NCI-H2107 treated with DMSO at 0.1 percent for 48 hours (cell line): ENCODE data around the gene FADS3.

Experiments
- DNase-seq: peaks from one replicate; lab custom pipeline; 2025; ENCODE audit not compliant: unreplicated experiment; lab: John Stamatoyannopoulos, UW

The FADS3 gene

GRCh38 chr11:61900251-61900650 is 8.9 kb upstream of the FADS3 start:
- DNase-seq, result no peak

- DNase-seq, result peak; percentile 49
Observed at GRCh38 chr11:61899146-61899841, 7.9 kb upstream of the FADS3 start.

- no peak for DNase-seq
Observed at GRCh38 chr11:61898247-61898582, 6.9 kb upstream of the FADS3 start.

GRCh38 chr11:61897387-61898246 is 6.3 kb upstream of the FADS3 start:
- DNase-seq, result peak; percentile 29

- no peak for DNase-seq
Observed at GRCh38 chr11:61896665-61897386, 5.5 kb upstream of the FADS3 start.

- no peak for DNase-seq
Observed at GRCh38 chr11:61895718-61896059, 4.3 kb upstream of the FADS3 start.

GRCh38 chr11:61895046-61895717 is 3.8 kb upstream of the FADS3 start:
- no peak for DNase-seq

GRCh38 chr11:61893981-61894380 is 2.6 kb upstream of the FADS3 start:
- DNase-seq, result no peak

GRCh38 chr11:61892085-61892370 is 683 bp upstream of the FADS3 start:
- peak; percentile 16 for DNase-seq

- DNase-seq, result no peak
Observed at GRCh38 chr11:61890529-61891330, 615 bp downstream of the FADS3 start.

GRCh38 chr11:61889831-61890230 is 1.5 kb downstream of the FADS3 start:
- DNase-seq, result no peak

GRCh38 chr11:61888590-61888989 is 2.8 kb downstream of the FADS3 start:
- no peak for DNase-seq

- no peak for DNase-seq
Observed at GRCh38 chr11:61887839-61888494, 3.4 kb downstream of the FADS3 start.

GRCh38 chr11:61886643-61887042 is 4.7 kb downstream of the FADS3 start:
- DNase-seq, result no peak

GRCh38 chr11:61885784-61886580 is 5.4 kb downstream of the FADS3 start:
- DNase-seq, result no peak

GRCh38 chr11:61885166-61885778 is 6.1 kb downstream of the FADS3 start:
- DNase-seq, result peak; percentile 36

GRCh38 chr11:61883947-61884346 is 7.4 kb downstream of the FADS3 start:
- DNase-seq, result no peak

GRCh38 chr11:61883327-61883726 is 8.0 kb downstream of the FADS3 start:
- no peak for DNase-seq

- DNase-seq, result no peak
Observed at GRCh38 chr11:61882879-61883278, 8.5 kb downstream of the FADS3 start.
